Activated T-cell treated with anti-CD3 and anti-CD28 coated beads, Interleukin-2, amount 50 U/mL, for 4 hours (primary cell): ENCODE measurements around the gene KATNB1. TPM values are rescaled to one million over a fixed set of nuclear protein-coding genes. Genes with fewer than 3 reads are reported as not detected.
A peak's percentile ranks its signal among the peaks of the same experiment; 100 is the strongest.

Source experiments
- ATAC-seq, 2 donors: fragments of 200-7000 bp; cut with Tn5 transposase; one replicate each; pipeline ENCODE4 v1.10.0; 2021
- DNase-seq: peaks from one replicate; pipeline ENCODE4 v3.0.0-alpha.2; 2020
- H3K27me3 Mint-ChIP-seq: one replicate; pipeline ENCODE4 v1.8.0; 2021; ENCODE audit warnings: low read depth, mixed read lengths
- H3K36me3 Mint-ChIP-seq: one replicate; pipeline ENCODE4 v1.8.0; 2022; ENCODE audit warnings: mixed read lengths; ENCODE audit not compliant: insufficient read depth
- H3K4me1 Mint-ChIP-seq: one replicate; pipeline ENCODE4 v1.8.0; 2021; ENCODE audit warnings: low read depth, mixed read lengths
- H3K4me3 Mint-ChIP-seq: one replicate; pipeline ENCODE4 v1.8.0; 2021; ENCODE audit warnings: mild to moderate bottlenecking, moderate library complexity, mixed read lengths
- H3K9me3 Mint-ChIP-seq: one replicate; pipeline ENCODE4 v1.8.0; 2021; ENCODE audit warnings: mixed read lengths
- total RNA-seq, 3 donors: library from RNA; stranded (reverse); gene quantifications; one replicate each; pipeline ENCODE4 v1.2.1, GENCODE V29; 2021

The KATNB1 gene
- total RNA-seq, 3 donors from 2014 or later = 47.9 to 56.1 (median 55.5) TPM

DNA sequence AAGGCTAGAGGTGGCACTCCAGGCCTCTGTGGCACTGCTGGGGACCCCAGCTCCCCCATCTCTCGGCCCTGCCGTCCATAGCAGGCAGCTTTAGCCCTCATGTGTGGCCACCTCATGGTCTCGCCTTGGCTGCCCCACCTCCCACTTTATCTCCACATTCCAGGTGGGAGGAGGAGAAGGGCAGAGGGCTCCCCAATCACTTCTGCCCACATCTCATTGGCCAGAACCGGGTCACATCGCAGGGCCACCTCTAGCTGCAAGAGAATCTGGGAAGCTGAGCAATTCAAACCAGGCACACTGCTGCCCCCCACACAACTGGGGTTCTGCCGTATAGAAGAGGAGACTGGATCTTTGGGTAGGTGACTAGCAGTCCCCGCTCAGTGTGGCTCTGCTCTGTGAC lies 39.3 kb upstream of the KATNB1 start:
- peaks cover 4% of the 10 kb centered on the region for H3K4me1 Mint-ChIP-seq
- ATAC-seq (no peak), DNase-seq (no peak)
- no peaks in the 10 kb centered on the region for H3K36me3 Mint-ChIP-seq
- no peaks in the 10 kb centered on the region for H3K27me3 Mint-ChIP-seq
- no peak overlapping the region for H3K4me3 Mint-ChIP-seq
- H3K9me3 Mint-ChIP-seq = no peaks in the 10 kb centered on the region

DNA sequence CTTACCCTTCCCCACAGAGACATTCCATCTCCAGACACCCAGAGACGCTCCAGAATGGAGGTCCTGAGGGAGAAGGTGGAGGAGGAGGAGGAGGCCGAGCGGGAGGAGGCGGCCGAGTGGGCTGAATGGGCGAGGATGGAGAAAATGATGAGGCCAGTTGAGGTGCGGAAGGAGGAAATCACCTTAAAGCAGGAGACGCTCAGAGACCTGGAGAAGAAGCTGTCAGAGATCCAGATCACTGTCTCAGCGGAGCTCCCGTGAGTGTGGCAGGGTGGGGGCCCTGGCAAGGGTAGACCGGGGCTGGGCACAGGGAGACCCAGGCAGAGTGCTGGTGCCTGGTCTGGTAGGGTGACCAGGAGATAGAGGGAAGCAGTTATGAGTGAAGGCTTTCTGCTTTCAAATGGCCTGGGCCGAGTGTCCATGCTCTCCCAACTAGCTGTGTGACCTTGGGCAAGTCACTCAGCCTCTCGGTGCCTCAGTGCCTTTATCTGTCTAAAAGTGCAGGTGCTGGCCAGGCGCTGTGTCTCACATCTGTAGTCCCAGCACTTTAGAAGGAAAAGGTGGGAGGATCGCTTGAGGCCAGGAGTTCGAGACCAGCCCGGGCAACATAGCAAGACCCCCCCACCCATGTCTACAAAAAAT lies 37.6 kb upstream of the KATNB1 start:
- Mint-ChIP-seq H3K4me3 (no peak overlapping the region), H3K27me3 (no peaks in the 10 kb centered on the region), H3K36me3 (no peaks in the 10 kb centered on the region), H3K4me1 (peaks cover 4% of the 10 kb centered on the region), H3K9me3 (no peaks in the 10 kb centered on the region)
- DNase-seq = no peak
- ATAC-seq = no peak

DNA sequence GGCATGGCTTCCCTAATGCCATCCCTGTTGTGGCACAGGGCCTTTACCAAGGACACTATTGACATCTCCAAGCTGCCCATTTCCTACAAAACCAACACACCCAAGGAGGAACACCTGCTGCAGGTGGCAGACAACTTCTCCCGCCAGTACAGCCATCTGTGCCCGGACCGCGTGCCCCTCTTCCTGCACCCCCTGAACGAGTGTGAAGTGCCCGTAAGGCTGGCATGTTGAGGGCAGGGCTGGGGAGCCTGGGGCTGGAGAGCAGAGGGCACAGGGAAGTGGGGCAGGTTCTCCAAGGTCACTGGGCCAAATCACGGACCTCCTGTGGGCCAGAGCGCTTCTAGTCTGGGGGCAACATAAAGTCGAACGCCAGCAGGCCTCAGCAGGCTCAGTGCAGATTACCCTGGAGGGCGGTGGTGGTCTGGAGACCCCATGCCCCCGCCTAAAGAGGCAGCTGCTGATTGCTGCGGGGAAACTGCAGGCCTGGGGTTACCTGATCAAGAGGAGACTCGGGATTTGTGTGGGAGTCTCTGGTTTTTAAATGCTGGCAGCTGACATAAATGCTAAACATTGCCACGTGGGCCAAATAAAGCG lies 36.7 kb upstream of the KATNB1 start:
- ATAC-seq (no peak), DNase-seq (no peak)
- Mint-ChIP-seq H3K9me3 (no peaks in the 10 kb centered on the region), H3K4me1 (peaks cover 4% of the 10 kb centered on the region), H3K27me3 (no peaks in the 10 kb centered on the region), H3K4me3 (no peak overlapping the region), H3K36me3 (no peaks in the 10 kb centered on the region)

DNA sequence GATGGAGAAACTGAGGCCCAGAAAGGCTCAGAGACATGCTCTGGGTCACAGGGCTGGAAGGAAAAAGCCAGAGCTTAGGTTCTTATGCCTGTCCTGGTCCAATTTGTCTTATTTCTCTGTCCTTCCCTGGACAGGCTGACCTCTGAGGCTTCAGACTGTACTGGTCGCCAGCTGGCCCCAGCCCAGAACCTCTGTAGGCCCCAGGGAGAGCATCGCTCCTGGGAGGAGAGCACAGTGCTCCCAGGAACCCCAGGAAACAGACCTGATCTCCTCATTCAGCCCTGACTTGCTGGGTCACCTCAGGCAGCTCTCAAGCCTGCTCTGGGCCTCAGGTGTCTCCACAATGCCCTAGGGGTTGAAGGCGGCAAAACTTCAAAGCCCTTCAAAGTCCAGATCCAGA lies 36.1 kb upstream of the KATNB1 start:
- no peaks in the 10 kb centered on the region for H3K9me3 Mint-ChIP-seq
- H3K27me3 Mint-ChIP-seq = no peaks in the 10 kb centered on the region
- H3K36me3 Mint-ChIP-seq = no peaks in the 10 kb centered on the region

DNA sequence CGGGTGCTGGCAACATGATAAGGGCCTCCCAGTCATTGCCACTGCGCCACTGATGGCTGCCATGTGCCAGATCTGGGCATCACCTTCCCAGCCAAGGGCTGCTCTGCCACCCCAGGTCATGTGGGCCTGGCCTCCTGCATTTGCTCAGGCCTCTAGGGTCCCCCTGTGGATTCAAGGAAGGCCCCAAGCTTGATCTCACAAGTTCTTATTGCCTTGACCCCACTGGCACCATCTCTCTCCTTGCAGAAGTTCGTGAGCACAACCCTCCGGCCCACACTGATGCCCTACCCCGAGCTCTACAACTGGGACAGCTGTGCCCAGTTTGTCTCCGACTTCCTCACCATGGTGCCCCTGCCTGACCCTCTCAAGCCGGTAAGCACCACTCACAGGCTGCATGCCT lies 35.7 kb upstream of the KATNB1 start:
- no peak for ATAC-seq
- DNase-seq = no peak
- no peaks in the 10 kb centered on the region for H3K9me3 Mint-ChIP-seq

More for the DNA sequence above, 36.1 kb upstream of the KATNB1 start:
- no peak for ATAC-seq
- no peak for DNase-seq
- H3K4me1 Mint-ChIP-seq = peaks cover 4% of the 10 kb centered on the region
- H3K4me3 Mint-ChIP-seq = no peak overlapping the region

DNA sequence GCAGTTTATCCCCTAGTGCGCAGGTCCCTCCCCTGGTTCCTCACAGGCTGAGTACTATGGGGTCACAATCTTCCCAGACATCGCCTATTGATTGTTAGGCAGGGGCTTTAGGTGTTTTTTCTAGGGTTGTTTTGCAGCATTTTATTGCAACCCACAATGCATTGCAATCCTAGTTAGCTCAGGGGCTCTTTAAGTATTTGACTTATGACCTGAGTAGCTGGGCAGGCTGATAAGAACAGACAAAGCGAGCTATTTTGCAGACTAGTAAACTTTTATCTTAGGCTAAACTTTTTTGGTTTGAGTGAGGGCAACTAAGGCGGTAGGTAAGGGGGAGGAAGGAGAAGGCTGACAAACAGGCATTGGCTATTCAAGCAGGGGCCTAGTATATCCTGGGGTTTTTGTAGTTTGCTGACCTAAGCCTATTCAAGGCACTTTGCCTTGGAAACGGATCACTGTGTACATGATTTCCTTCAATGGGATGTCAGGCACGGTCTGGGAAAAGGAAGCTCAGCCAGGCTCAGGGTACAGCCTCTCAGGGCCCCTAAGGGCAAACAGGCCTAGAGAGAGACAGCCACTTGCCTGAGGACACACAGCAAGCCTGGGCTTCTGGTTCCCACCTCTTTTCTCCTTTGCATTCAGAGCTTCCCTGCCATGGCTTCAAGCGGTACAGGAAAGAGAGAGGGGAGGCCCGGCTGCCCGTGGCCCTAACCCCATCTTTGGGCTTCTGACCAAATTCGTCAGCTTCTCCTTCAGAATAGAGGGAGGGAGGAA lies 34.6 kb upstream of the KATNB1 start:
- no peak for ATAC-seq
- DNase-seq = no peak

More for the DNA sequence above, 35.7 kb upstream of the KATNB1 start:
- Mint-ChIP-seq H3K4me1 (peaks cover under 1% of the 10 kb centered on the region), H3K4me3 (no peak overlapping the region), H3K27me3 (no peaks in the 10 kb centered on the region), H3K36me3 (no peaks in the 10 kb centered on the region)

DNA sequence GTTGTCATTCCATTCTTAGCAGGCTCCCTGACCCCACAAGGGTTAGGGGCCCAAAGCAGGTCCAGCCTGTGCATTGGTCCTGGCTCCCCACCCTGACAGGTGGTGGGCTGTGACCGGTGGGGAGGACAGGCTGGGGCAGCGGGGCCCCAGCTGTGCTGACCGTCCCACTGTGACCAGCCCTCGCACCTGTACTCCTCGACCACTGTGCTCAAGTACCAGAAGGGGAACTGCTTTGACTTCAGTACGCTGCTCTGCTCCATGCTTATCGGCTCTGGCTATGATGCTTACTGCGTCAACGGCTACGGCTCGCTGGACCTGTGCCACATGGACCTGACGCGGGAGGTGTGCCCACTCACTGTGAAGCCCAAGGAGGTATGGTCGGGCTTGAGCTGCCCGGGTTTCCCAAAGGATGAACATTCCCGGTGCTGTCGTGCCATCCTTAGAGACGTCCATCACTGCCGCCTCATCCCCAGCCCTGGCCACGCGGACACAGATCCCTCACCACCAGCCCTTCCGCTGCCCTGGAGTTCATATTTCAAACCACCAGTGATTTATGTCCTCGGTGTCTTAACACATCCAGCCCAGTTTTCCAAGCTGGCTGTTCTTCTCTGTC lies 33.7 kb upstream of the KATNB1 start:
- no peaks in the 10 kb centered on the region for H3K27me3 Mint-ChIP-seq
- no peak for ATAC-seq
- no peaks in the 10 kb centered on the region for H3K36me3 Mint-ChIP-seq
- H3K4me3 Mint-ChIP-seq = no peak overlapping the region
- DNase-seq = no peak
- no peaks in the 10 kb centered on the region for H3K4me1 Mint-ChIP-seq
- H3K9me3 Mint-ChIP-seq = no peaks in the 10 kb centered on the region

More for the DNA sequence above, 34.6 kb upstream of the KATNB1 start:
- H3K27me3 Mint-ChIP-seq = no peaks in the 10 kb centered on the region
- H3K4me1 Mint-ChIP-seq = no peaks in the 10 kb centered on the region
- H3K4me3 Mint-ChIP-seq = no peak overlapping the region
- H3K36me3 Mint-ChIP-seq = no peaks in the 10 kb centered on the region
- H3K9me3 Mint-ChIP-seq = no peaks in the 10 kb centered on the region

DNA sequence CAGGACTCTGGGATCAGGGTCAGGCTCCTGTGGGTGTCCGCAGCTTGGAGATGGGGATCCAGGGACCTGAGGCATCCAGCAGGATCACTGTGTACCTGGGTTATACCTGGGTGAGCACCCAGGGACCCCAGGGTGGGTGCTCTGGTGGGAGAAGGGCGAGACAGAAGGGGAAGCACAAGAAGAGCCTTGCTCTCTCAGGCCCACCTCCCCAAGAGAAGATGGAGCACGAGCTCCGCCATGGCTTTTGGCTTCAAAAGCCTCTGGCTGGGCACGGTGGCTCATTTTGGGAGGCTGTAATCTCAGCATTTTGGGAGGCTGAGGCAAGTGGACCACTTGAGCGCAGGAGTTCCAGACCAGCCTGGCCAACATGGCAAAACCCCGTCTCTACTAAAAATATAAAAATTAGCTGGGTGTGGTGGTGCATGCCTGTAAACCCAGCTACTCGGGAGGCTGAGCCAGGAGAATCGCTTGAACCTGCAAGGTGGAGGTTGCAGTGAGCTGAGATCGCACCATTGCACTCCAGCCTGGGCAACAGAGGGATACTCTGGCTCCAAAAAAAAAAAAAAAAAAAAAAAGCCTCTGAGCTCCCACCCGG lies 32.1 kb upstream of the KATNB1 start:
- no peak for ATAC-seq
- H3K27me3 Mint-ChIP-seq = peaks cover 4% of the 10 kb centered on the region
- H3K9me3 Mint-ChIP-seq = no peaks in the 10 kb centered on the region
- H3K4me1 Mint-ChIP-seq = no peaks in the 10 kb centered on the region
- H3K36me3 Mint-ChIP-seq = no peaks in the 10 kb centered on the region
- DNase-seq = no peak
- no peak overlapping the region for H3K4me3 Mint-ChIP-seq

DNA sequence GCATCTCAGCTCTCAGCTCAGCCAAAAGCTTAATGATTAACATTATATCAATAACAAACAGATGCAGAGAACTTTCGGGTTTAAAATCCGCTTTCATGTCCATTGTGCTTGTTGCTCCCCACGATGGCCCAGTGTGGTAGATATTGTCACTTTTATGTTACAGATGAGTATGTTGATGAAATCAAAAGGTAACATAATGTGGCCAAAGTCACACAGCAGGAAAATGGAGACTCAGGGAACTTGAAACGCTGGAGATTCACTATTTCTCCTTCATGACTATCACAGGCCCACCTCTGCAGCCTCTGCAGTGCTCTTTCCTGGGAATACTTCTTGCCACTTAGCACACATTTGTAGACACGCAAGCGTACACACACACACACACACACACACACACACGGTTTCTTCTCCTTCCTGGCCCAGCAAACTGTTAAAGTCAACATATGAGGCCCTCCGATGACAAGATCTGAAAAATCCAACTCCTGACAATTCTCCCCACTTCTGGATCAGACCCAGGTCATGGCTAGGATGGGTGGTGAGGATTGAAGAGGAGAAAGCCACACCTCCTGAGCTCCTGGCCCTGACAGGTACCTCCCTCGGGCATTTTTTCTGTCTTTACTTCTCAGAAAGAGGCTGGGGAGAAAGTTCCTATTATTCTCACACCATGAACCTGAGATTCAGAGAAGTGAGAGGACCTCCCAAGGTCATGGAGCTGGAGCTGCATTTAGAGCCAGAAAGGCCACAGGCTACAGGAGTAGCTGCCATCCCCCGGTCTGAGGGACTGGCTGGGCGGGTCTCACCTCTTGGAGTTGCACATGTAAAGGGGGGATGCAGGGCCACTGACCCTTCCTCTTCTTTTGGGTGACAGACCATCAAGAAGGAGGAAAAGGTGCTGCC lies 31.3 kb upstream of the KATNB1 start:
- no peak overlapping the region for H3K4me3 Mint-ChIP-seq
- no peaks in the 10 kb centered on the region for H3K36me3 Mint-ChIP-seq
- no peaks in the 10 kb centered on the region for H3K9me3 Mint-ChIP-seq
- no peaks in the 10 kb centered on the region for H3K4me1 Mint-ChIP-seq
- DNase-seq (no peak), ATAC-seq (no peak)
- H3K27me3 Mint-ChIP-seq = peaks cover 4% of the 10 kb centered on the region

DNA sequence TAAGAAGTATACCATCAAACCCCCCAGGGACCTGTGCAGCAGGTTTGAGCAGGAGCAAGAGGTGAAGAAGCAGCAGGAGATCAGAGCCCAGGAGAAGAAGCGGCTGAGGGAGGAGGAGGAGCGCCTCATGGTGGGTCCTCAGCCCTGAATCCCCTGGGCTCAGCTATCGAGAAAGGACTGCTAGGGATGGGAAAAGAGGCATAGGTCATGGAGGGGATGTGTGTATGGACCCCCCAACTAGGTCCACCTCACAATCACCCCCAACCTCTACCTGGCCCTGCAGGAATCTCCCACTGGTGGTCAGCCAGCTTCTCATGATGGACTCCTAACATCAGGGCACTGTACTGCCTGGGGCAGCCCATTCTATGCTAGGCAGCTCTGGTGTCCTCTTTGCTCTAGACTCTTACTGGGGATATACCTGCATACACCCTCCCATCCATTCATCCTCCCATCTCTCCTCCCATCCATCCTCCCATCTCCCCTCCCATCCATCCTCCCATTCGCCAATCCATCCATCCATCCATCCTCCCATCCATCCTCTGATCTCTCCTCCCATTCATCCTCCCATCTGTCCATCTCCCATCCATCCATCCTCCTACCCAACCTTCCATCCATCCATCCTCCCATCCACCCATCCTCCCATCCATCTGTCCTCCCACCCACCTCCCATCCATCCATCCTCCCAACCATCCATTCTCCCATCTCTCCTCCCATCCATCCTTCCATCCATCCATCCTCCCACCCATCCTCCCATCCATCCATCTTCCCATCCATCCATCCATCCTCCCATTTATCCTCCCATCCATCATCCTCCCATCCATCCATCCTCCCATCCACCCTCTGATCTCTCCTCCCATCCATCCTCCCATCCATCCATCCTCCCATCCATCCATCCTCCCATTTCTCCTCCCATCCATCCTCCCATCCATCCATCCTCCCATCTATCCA lies 30.4 kb upstream of the KATNB1 start:
- ATAC-seq = no peak
- no peak for DNase-seq
- H3K36me3 Mint-ChIP-seq = no peaks in the 10 kb centered on the region
- peaks cover 4% of the 10 kb centered on the region for H3K27me3 Mint-ChIP-seq
- no peak overlapping the region for H3K4me3 Mint-ChIP-seq
- no peaks in the 10 kb centered on the region for H3K4me1 Mint-ChIP-seq
- H3K9me3 Mint-ChIP-seq = no peaks in the 10 kb centered on the region

DNA sequence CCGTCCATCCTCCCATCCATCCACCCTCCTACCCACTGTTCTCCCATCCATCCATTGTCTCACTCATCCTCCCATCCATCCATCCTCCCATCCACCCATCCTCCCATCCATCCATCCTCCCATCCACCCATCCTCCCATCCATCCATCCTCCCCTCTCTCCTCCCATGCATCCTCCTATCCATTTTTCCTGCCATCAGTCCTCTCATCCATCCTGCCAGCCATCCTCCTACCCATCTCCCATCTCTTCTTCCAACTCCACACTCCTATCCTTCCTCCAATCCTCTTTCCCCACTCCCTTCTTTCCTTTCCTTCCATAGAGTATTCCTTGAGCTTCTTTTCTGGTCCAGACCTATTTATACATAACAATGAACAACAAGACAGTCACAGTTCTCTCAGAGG lies 28.9 kb upstream of the KATNB1 start:
- H3K4me3 Mint-ChIP-seq = no peak overlapping the region
- H3K36me3 Mint-ChIP-seq = no peaks in the 10 kb centered on the region
- DNase-seq (no peak), ATAC-seq (no peak)
- no peaks in the 10 kb centered on the region for H3K9me3 Mint-ChIP-seq
- peaks cover 4% of the 10 kb centered on the region for H3K27me3 Mint-ChIP-seq
- H3K4me1 Mint-ChIP-seq = no peaks in the 10 kb centered on the region

DNA sequence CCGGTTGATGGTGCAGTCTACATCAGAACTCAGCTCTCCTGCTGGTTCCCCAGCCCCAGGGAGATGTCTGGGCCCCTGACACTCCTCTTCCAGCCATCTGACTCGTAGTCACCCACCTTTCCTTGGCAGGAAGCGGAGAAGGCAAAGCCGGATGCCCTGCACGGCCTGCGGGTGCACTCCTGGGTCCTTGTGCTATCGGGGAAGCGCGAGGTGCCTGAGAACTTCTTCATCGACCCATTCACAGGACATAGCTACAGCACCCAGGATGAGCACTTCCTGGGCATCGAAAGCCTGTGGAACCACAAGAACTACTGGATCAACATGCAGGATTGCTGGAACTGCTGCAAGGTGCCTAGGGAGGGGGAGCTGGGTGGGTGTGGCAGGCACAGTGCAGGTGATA lies 28.2 kb upstream of the KATNB1 start:
- Mint-ChIP-seq H3K4me1 (no peaks in the 10 kb centered on the region), H3K4me3 (no peak overlapping the region), H3K9me3 (no peaks in the 10 kb centered on the region), H3K27me3 (peaks cover 4% of the 10 kb centered on the region), H3K36me3 (no peaks in the 10 kb centered on the region)
- DNase-seq = no peak
- no peak for ATAC-seq

DNA sequence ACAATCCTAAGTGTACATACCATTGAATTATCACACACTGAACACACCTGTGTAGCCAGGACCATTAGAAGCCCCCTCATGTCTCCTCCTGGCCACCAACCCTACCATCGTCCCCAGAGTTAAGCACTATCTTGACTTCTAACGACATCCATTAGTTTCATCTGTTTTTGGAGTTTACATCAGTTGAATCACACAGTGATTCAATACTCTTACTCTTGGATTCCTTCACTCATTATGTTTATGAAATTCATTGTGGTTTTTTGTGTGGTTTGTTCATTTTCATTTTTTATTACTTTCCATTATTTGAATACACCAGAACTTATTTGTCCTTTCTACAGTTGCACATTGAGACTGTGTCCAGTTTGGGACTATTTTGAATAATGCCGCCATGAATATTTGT lies 27.4 kb upstream of the KATNB1 start:
- Mint-ChIP-seq H3K4me3 (no peak overlapping the region), H3K36me3 (no peaks in the 10 kb centered on the region), H3K27me3 (peaks cover 11% of the 10 kb centered on the region), H3K4me1 (no peaks in the 10 kb centered on the region), H3K9me3 (no peaks in the 10 kb centered on the region)
- ATAC-seq (peak in 1 of 2 donors; percentile 21), DNase-seq (no peak)
